HEK293T (cell line): Measurements from ENCODE around the gene CRYL1.

Experiments
- CTCF ChIA-PET: fragments of 350-600 bp; formaldehyde crosslinking; extraction: SDS; loops from one replicate; lab custom pipeline; 2021; ENCODE audit warnings: antibody characterized with exemption, inconsistent platforms; lab: Yijun Ruan, JAX
- POLR2A ChIA-PET: fragments of 350-600 bp; formaldehyde crosslinking; extraction: SDS; loops from one replicate; lab custom pipeline; 2020; ENCODE audit warnings: antibody characterized with exemption, inconsistent platforms; lab: Yijun Ruan, JAX
- DNase-seq: peaks from one replicate; pipeline ENCODE4 v3.0.0; 2012; ENCODE audit warnings: mixed read lengths; ENCODE audit errors: extremely low spot score
- ARNT ChIP-seq: fragments of 450-650 bp; IDR thresholded peaks from 2 replicates; pipeline ENCODE4 v1.6.1; 2017; ENCODE audit warnings: mild to moderate bottlenecking
- BHLHE40 ChIP-seq: fragments of 450-650 bp; IDR thresholded peaks from 2 replicates; pipeline ENCODE4 v1.6.1; 2016; ENCODE audit warnings: mild to moderate bottlenecking, moderate library complexity, borderline replicate concordance
- CTBP1 ChIP-seq: fragments of 450-650 bp; IDR thresholded peaks from 2 replicates; pipeline ENCODE4 v1.6.1; 2016; ENCODE audit warnings: borderline replicate concordance
- ELF4 ChIP-seq: fragments of 450-650 bp; IDR thresholded peaks from 2 replicates; pipeline ENCODE4 v1.6.1; 2017; ENCODE audit warnings: antibody characterized with exemption
- FOXA1 ChIP-seq: fragments of 450-650 bp; IDR thresholded peaks from 2 replicates; pipeline ENCODE4 v1.6.1; 2016; ENCODE audit warnings: mild to moderate bottlenecking
- FOXK2 ChIP-seq: fragments of 450-650 bp; IDR thresholded peaks from 2 replicates; pipeline ENCODE4 v1.6.1; 2016; ENCODE audit warnings: mild to moderate bottlenecking
- FOXM1 ChIP-seq: fragments of 450-650 bp; IDR thresholded peaks from 2 replicates; pipeline ENCODE4 v1.6.1; 2017; ENCODE audit warnings: mild to moderate bottlenecking, borderline replicate concordance
- HDGF ChIP-seq: fragments of 450-650 bp; IDR thresholded peaks from 2 replicates; pipeline ENCODE4 v1.6.1; 2017; ENCODE audit warnings: antibody characterized with exemption, borderline replicate concordance
- L3MBTL2 ChIP-seq: fragments of 450-650 bp; conservative IDR thresholded peaks from 2 replicates; pipeline ENCODE4 v1.6.1; 2016; ENCODE audit warnings: mild to moderate bottlenecking
- LEF1 ChIP-seq: fragments of 450-650 bp; IDR thresholded peaks from 2 replicates; pipeline ENCODE4 v1.6.1; 2017; ENCODE audit warnings: mild to moderate bottlenecking, borderline replicate concordance
- NFRKB ChIP-seq: fragments of 450-650 bp; IDR thresholded peaks from 2 replicates; pipeline ENCODE4 v1.6.1; 2016; ENCODE audit warnings: mild to moderate bottlenecking, moderate library complexity
- SP1 ChIP-seq: fragments of 450-650 bp; IDR thresholded peaks from 2 replicates; pipeline ENCODE4 v1.6.1; 2017
- SUZ12 ChIP-seq: fragments of 450-650 bp; IDR thresholded peaks from 2 replicates; pipeline ENCODE4 v1.6.1; 2016; ENCODE audit warnings: mild to moderate bottlenecking
- TARDBP ChIP-seq: fragments of 450-650 bp; IDR thresholded peaks from 2 replicates; pipeline ENCODE4 v1.6.1; 2016
- ZNF384 ChIP-seq: fragments of 450-650 bp; IDR thresholded peaks from 2 replicates; pipeline ENCODE4 v1.6.1; 2016
- TF ChIP-seq, protein P1 (sequence below): fragments of 450-650 bp; IDR thresholded peaks from 2 replicates; pipeline ENCODE4 v1.6.1; 2016

CRYL1 gene

DNA sequence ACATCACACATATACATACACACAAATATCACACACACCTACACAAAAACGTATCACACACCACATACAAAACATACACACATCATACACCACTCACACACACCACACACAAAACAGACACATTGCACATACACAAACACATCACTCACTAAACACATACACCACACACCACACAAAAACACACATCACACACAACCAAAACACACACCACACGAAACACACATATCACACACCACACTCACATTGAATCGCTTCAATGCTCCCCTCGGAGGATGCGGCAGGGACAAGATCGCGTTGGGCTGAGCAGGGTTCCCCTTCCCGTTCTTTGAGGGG lies 131.5 kb downstream of the CRYL1 start:
- DNase-seq, result no peak
- ChIA-PET CTCF (no interaction called here), POLR2A (no interaction called here)
- TF ChIP-seq ARNT (no peak), HDGF (no peak), SUZ12 (no peak), FOXA1 (no peak), L3MBTL2 (no peak), SP1 (no peak), BHLHE40 (no peak), ZNF384 (no peak), TARDBP (no peak), NFRKB (no peak), FOXK2 (no peak), LEF1 (no peak), CTBP1 (no peak), FOXM1 (no peak), ELF4 (no peak)
- TF ChIP-seq, protein P1, sequence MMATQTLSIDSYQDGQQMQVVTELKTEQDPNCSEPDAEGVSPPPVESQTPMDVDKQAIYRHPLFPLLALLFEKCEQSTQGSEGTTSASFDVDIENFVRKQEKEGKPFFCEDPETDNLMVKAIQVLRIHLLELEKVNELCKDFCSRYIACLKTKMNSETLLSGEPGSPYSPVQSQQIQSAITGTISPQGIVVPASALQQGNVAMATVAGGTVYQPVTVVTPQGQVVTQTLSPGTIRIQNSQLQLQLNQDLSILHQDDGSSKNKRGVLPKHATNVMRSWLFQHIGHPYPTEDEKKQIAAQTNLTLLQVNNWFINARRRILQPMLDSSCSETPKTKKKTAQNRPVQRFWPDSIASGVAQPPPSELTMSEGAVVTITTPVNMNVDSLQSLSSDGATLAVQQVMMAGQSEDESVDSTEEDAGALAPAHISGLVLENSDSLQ, result no peak

DNA sequence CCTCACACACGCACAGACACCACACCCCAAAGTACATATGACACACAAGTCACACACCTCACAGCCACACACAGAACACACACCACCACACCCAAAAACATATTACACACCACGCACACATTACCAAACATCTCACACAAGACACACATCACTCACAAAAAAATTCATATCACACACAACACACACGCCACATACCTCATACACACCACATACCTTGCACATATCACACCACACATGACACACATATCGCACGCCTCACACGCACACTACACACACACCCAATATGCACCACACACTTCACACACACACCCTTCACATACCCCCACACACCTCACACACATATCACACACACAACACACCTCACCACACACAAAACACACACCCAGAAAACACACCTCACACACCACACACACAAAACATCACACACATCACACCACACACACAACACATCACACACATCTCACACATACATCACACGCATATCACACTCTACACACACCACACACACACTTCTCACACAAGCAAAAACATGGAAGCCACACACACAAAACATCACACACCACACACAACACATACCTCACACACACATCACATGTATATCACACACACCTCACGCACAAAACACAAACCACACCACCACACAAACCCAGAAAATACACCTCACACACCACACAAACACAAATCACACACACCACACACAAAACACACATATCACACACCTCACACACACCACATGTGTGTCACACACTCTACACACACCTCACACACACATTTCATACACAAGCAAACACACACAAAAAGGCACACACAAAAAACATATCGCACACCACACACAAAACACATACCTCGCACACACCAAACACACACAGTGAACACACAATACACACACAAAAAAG lies 132.1 kb downstream of the CRYL1 start:
- ChIA-PET POLR2A (no interaction called here), CTCF (no interaction called here)
- TF ChIP-seq NFRKB (no peak), BHLHE40 (no peak), ZNF384 (no peak), HDGF (no peak), FOXK2 (no peak), LEF1 (no peak), FOXA1 (no peak), CTBP1 (no peak), TARDBP (no peak)
- TF ChIP-seq, protein P1, result no peak

DNA sequence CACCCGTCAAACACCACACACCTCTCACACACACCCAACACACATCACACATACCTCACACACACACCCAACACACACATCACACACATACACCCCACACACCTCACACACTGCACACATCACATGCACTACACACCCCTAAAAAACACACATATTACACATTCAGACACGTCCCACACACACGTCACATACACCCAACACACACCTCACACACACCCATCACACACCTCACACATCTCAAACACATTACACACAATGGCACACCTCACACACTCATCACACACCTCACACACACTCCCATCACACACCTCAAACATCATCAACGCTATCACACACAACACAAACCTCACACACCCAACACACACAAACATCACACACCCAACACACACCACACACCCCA lies 133.1 kb downstream of the CRYL1 start:
- POLR2A ChIA-PET, result no interaction called here
- no peak for TF ChIP-seq FOXA1
- no peak for TF ChIP-seq TARDBP
- TF ChIP-seq NFRKB, result no peak
- no peak for TF ChIP-seq ARNT
- TF ChIP-seq ZNF384, result no peak
- no peak for TF ChIP-seq ELF4
- TF ChIP-seq HDGF, result no peak
- no peak for TF ChIP-seq FOXK2
- no peak for TF ChIP-seq SUZ12
- no peak for TF ChIP-seq SP1
- TF ChIP-seq, protein P1, result no peak
- no peak for TF ChIP-seq CTBP1
- no peak for TF ChIP-seq LEF1
- TF ChIP-seq L3MBTL2, result no peak
- TF ChIP-seq FOXM1, result no peak
- TF ChIP-seq BHLHE40, result no peak
- CTCF ChIA-PET, result no interaction called here
- DNase-seq, result no peak

More for the DNA sequence above, 132.1 kb downstream of the CRYL1 start:
- DNase-seq, result no peak

DNA sequence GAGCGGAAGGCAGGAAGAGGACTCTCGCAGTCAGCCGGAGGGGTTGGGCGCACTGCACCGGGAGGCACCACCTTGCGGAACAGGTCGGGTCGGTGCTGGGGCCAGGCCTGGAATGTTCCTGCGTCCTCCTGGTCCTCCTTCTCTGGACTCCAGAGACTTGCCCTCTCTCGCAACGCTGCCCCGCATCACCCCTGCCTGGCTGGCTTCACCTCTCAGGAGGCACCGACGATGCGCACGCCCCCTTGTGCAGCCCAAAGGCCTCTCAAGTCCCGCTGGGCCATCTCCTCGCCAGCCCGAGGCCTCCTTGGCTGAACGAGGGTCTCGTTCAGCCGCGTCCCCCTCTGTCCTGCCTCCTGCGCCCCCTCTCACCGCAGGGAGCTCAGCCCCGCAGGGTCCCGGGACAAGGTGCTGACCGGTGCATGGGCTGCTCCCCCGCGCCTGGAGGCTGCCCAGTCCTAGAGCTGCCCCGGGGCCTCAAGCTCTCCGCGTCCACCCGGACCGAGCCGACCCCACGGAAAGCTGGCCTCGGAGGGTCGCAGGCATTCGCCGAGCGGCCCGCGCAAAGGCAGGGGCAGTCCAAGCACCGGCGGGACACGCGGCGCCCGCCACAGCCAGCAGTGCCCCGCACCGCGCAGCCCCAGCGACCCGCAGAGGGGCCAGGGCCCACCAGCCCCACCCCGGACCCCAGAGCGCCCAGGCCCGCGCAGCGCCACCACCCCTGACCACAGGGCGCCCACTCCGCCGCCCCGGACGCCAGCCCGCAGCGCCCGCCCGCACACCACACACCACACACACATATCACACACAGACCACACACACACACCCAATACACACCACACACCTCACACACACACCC lies 133.8 kb downstream of the CRYL1 start:
- no peak for TF ChIP-seq LEF1
- TF ChIP-seq BHLHE40, result no peak
- TF ChIP-seq CTBP1, result no peak
- no peak for TF ChIP-seq ARNT
- no peak for TF ChIP-seq ZNF384
- TF ChIP-seq L3MBTL2, result no peak
- no peak for TF ChIP-seq FOXM1
- TF ChIP-seq ELF4, result no peak
- TF ChIP-seq SUZ12, result no peak
- TF ChIP-seq NFRKB, result no peak
- no peak for TF ChIP-seq FOXK2
- TF ChIP-seq, protein P1, result no peak
- no peak for TF ChIP-seq TARDBP
- no peak for TF ChIP-seq SP1
- no peak for TF ChIP-seq FOXA1
- CTCF ChIA-PET, result no interaction called here
- DNase-seq, result no peak
- POLR2A ChIA-PET, result no interaction called here
